SU-DHL-6 (cell line): ENCODE data around the gene EMX1.

Source experiments
- H2AFZ ChIP-seq: fragments of 200-600 bp; sonication (generic); 2 replicates; pipeline ENCODE4 v1.6.1; 2014; ENCODE audit warnings: low read depth, mild to moderate bottlenecking, moderate library complexity, mixed read lengths, antibody characterized with exemption, low read length; ENCODE audit not compliant: severe bottlenecking
- H3F3A ChIP-seq: fragments of 200-600 bp; shearing (Covaris generic); 2 replicates; pipeline ENCODE4 v1.6.0; 2016; ENCODE audit warnings: antibody characterized with exemption, mild to moderate bottlenecking; ENCODE audit not compliant: insufficient read depth
- H3K27ac ChIP-seq: fragments of 200-600 bp; sonication (generic); 2 replicates; pipeline ENCODE4 v1.5.1; 2016; ENCODE audit warnings: low read depth, mild to moderate bottlenecking, low read length, moderate library complexity, mixed read lengths
- H3K27me3 ChIP-seq: fragments of 200-600 bp; sonication (generic), shearing (Covaris generic); 2 replicates; pipeline ENCODE4 v1.6.0; 2014; ENCODE audit warnings: mild to moderate bottlenecking, low read length
- H3K36me3 ChIP-seq: fragments of 200-600 bp; sonication (generic); 2 replicates; pipeline ENCODE4 v1.6.1; 2014; ENCODE audit warnings: mild to moderate bottlenecking, low read length, mixed read lengths
- H3K4me2 ChIP-seq: fragments of 300-600, 200-600 bp; shearing (Covaris generic), sonication (generic); 2 replicates; pipeline ENCODE4 v1.6.0; 2014; ENCODE audit warnings: low read length, low read depth, mild to moderate bottlenecking; ENCODE audit not compliant: poor library complexity, severe bottlenecking
- H3K4me3 ChIP-seq: fragments of 200-600 bp; sonication (generic); 2 replicates; pipeline ENCODE4 v1.5.1; 2014; ENCODE audit warnings: antibody characterized with exemption, low read length, mild to moderate bottlenecking, mixed read lengths; ENCODE audit not compliant: insufficient read depth, poor library complexity, severe bottlenecking
- H3K79me2 ChIP-seq: fragments of 200-600 bp; sonication (generic); 2 replicates; pipeline ENCODE4 v1.6.1; 2014; ENCODE audit warnings: mild to moderate bottlenecking, low read length, moderate library complexity; ENCODE audit not compliant: insufficient read depth
- H3K9ac ChIP-seq: fragments of 200-600 bp; sonication (generic); 2 replicates; pipeline ENCODE4 v1.7.0; 2014; ENCODE audit warnings: mild to moderate bottlenecking, low read length
- H3K9me2 ChIP-seq: fragments of 200-600 bp; sonication (generic); replicated peaks from 2 replicates; pipeline ENCODE4 v1.6.1; 2014; ENCODE audit warnings: low read length; ENCODE audit not compliant: insufficient read depth
- H3K9me3 ChIP-seq: fragments of 200-600 bp; sonication (generic); 2 replicates; pipeline ENCODE4 v1.6.1; 2014; ENCODE audit warnings: low read length, mixed read lengths; ENCODE audit not compliant: insufficient read depth
- H4K20me1 ChIP-seq: fragments of 200-600 bp; sonication (generic); 2 replicates; pipeline ENCODE4 v1.6.1; 2014; ENCODE audit warnings: low read depth, mild to moderate bottlenecking, antibody characterized with exemption, low read length, moderate library complexity, mixed read lengths
- EZH2phosphoT487 ChIP-seq: fragments of 200-600 bp; sonication (generic), shearing (Covaris generic); conservative IDR thresholded peaks from 2 replicates; pipeline ENCODE4 v1.6.1; 2018; ENCODE audit warnings: mild to moderate bottlenecking, antibody characterized with exemption, low read length, moderate library complexity, mixed read lengths
- TF ChIP-seq, protein P1 (sequence below): fragments of 200-600 bp; sonication (generic); IDR thresholded peaks from one replicate; pipeline ENCODE4 v1.5.1; 2017; ENCODE audit warnings: antibody characterized with exemption, mild to moderate bottlenecking, low read length, moderate library complexity; ENCODE audit not compliant: insufficient read depth, poor library complexity, severe bottlenecking

Gene EMX1

GRCh38 chr2:72931280-72931910 lies 14.1 kb downstream of the EMX1 start:
- Histone ChIP-seq H3K79me2 (no peaks in the 10 kb centered on the region), H3K9ac (no peak overlapping the region), H3K27me3 (no peaks in the 10 kb centered on the region), H3F3A (no peaks in the 10 kb centered on the region), H3K9me3 (no peaks in the 10 kb centered on the region), H2AFZ (no peak overlapping the region), H3K36me3 (no peaks in the 10 kb centered on the region), H3K4me2 (no peak overlapping the region), H3K27ac (no peak overlapping the region), H3K9me2 (no peaks in the 10 kb centered on the region), H3K4me3 (no peak overlapping the region), H4K20me1 (no peaks in the 10 kb centered on the region)
- no peak for TF ChIP-seq EZH2phosphoT487
- TF ChIP-seq, protein P1, sequence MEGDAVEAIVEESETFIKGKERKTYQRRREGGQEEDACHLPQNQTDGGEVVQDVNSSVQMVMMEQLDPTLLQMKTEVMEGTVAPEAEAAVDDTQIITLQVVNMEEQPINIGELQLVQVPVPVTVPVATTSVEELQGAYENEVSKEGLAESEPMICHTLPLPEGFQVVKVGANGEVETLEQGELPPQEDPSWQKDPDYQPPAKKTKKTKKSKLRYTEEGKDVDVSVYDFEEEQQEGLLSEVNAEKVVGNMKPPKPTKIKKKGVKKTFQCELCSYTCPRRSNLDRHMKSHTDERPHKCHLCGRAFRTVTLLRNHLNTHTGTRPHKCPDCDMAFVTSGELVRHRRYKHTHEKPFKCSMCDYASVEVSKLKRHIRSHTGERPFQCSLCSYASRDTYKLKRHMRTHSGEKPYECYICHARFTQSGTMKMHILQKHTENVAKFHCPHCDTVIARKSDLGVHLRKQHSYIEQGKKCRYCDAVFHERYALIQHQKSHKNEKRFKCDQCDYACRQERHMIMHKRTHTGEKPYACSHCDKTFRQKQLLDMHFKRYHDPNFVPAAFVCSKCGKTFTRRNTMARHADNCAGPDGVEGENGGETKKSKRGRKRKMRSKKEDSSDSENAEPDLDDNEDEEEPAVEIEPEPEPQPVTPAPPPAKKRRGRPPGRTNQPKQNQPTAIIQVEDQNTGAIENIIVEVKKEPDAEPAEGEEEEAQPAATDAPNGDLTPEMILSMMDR = no peak

DNA sequence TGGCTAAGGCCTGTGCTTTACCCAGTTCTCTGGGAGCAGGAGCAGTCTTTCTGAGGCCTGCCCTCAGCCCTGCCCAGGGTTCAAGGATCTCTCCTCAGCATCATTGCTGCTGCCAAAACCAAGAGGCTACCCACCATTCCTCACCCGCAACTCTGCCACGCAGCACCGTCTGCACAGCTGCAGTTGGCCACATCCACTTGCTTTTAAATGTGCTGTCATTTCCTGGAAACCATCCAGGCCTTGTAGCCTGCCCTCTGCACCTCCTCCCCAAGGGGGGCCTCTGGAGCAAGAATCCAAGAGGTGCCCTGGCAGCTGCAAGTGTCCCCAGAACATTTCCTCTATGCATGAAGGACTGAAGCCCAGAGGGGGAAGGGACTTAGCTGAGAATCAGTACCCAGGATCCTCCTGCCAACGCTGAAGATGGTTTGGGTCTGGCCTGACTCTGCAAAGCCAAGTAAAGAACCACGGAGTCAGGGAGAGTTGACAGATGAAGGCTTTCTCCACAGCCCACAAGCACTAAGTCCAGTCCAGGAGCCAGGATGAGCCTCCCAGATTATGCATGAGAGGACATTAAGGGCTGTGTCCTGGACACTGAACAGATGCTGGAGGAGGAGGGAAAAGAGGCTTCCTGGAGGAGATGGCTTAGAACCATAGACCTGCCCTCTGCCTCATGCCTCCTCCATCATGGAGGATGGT lies 14.9 kb downstream of the EMX1 start:
- no peak overlapping the region for H2AFZ ChIP-seq

GRCh38 chr2:72932805-72933204 lies 15.5 kb downstream of the EMX1 start:
- no peaks in the 10 kb centered on the region for H3K9me3 ChIP-seq
- TF ChIP-seq, protein P1 = no peak
- TF ChIP-seq EZH2phosphoT487 = no peak
- H3K36me3 ChIP-seq = no peaks in the 10 kb centered on the region
- no peaks in the 10 kb centered on the region for H3F3A ChIP-seq
- H3K9me2 ChIP-seq = no peaks in the 10 kb centered on the region
- H3K79me2 ChIP-seq = no peaks in the 10 kb centered on the region
- no peak overlapping the region for H3K4me2 ChIP-seq
- no peak overlapping the region for H3K27ac ChIP-seq
- no peak overlapping the region for H3K4me3 ChIP-seq
- H4K20me1 ChIP-seq = no peaks in the 10 kb centered on the region
- H3K9ac ChIP-seq = no peak overlapping the region
- H2AFZ ChIP-seq = no peak overlapping the region
- H3K27me3 ChIP-seq = no peaks in the 10 kb centered on the region

More for the DNA sequence above, 14.9 kb downstream of the EMX1 start:
- no peaks in the 10 kb centered on the region for H3F3A ChIP-seq
- no peak overlapping the region for H3K27ac ChIP-seq
- H3K4me2 ChIP-seq = no peak overlapping the region
- H4K20me1 ChIP-seq = no peaks in the 10 kb centered on the region
- H3K36me3 ChIP-seq = no peaks in the 10 kb centered on the region
- no peak overlapping the region for H3K4me3 ChIP-seq
- H3K79me2 ChIP-seq = no peaks in the 10 kb centered on the region
- H3K9me3 ChIP-seq = no peaks in the 10 kb centered on the region
- no peak for TF ChIP-seq EZH2phosphoT487
- TF ChIP-seq, protein P1 = no peak
- H3K27me3 ChIP-seq = no peaks in the 10 kb centered on the region
- H3K9me2 ChIP-seq = no peaks in the 10 kb centered on the region
- H3K9ac ChIP-seq = no peak overlapping the region
